HepG2 (cell line): ENCODE results near the gene RPUSD4. TPM values are rescaled to one million over a fixed set of nuclear protein-coding genes. Genes with fewer than 3 reads are reported as not detected.

Experiments used
- ADNP ChIP-seq: sonication (generic); formaldehyde crosslinking; IDR thresholded peaks from 2 replicates; pipeline ENCODE4 v1.4.0; 2020; ENCODE audit warnings: missing genetic modification reagents
- CBX1 ChIP-seq: IDR thresholded peaks from one replicate; pipeline ENCODE4 v1.6.1; 2016; ENCODE audit warnings: antibody characterized with exemption, low read depth
- ETV6 ChIP-seq: sonication (generic); formaldehyde crosslinking; conservative IDR thresholded peaks from 2 replicates; pipeline ENCODE4 v1.4.0; 2020; ENCODE audit warnings: missing genetic modification reagents
- GTF3A ChIP-seq: sonication (generic); formaldehyde crosslinking; conservative IDR thresholded peaks from 2 replicates; pipeline ENCODE4 v1.4.0; 2020; ENCODE audit warnings: mild to moderate bottlenecking, missing genetic modification reagents
- GZF1 ChIP-seq: sonication (generic); formaldehyde crosslinking; IDR thresholded peaks from 2 replicates; pipeline ENCODE4 v1.5.1; 2020; ENCODE audit warnings: mild to moderate bottlenecking, missing genetic modification reagents
- KAT2B ChIP-seq: fragments of 150-350 bp; IDR thresholded peaks from 2 replicates; pipeline ENCODE4 v1.6.1; 2014; ENCODE audit warnings: low read depth, low read length, borderline replicate concordance
- KAT7 ChIP-seq: IDR thresholded peaks from 2 replicates; pipeline ENCODE4 v1.6.1; 2018; ENCODE audit warnings: borderline replicate concordance, missing compliant biosample characterization
- KLF11 ChIP-seq: IDR thresholded peaks from 2 replicates; pipeline ENCODE4 v1.6.1; 2016; ENCODE audit warnings: missing compliant biosample characterization
- MAZ ChIP-seq, 2 experiments: sonication (generic) in 1 of 2; formaldehyde crosslinking in 1 of 2; IDR thresholded peaks; 2 replicates each; pipeline versions ENCODE4 v1.5.0 to v1.6.1; 2012 to 2020; ENCODE audit warnings: low read depth in 2 of 2, mild to moderate bottlenecking in 2 of 2, borderline replicate concordance in 1 of 2, improper control_type of control experiment in 1 of 2, low read length in 1 of 2, missing genetic modification reagents in 1 of 2, moderate library complexity in 1 of 2
- NCOA5 ChIP-seq: sonication (generic); formaldehyde crosslinking; IDR thresholded peaks from 2 replicates; pipeline ENCODE4 v1.4.0; 2020; ENCODE audit warnings: missing genetic modification reagents
- NR0B2 ChIP-seq: sonication (generic); formaldehyde crosslinking; IDR thresholded peaks from 2 replicates; pipeline ENCODE4 v1.4.0; 2020; ENCODE audit warnings: mild to moderate bottlenecking, missing genetic modification reagents
- RARG ChIP-seq: sonication (generic); formaldehyde crosslinking; IDR thresholded peaks from 2 replicates; pipeline ENCODE4 v1.4.0; 2020; ENCODE audit warnings: low read depth, mild to moderate bottlenecking, missing genetic modification reagents
- RFXANK ChIP-seq: IDR thresholded peaks from 2 replicates; pipeline ENCODE4 v1.6.1; 2016
- TEAD3 ChIP-seq: optimal IDR thresholded peaks from 2 replicates; pipeline ENCODE3; 2016; ENCODE audit warnings: borderline replicate concordance
- THAP11 ChIP-seq: IDR thresholded peaks from 2 replicates; pipeline ENCODE4 v1.6.1; 2016; ENCODE audit warnings: missing biosample characterization, missing genetic modification reagents
- ZFP37 ChIP-seq: sonication (generic); formaldehyde crosslinking; IDR thresholded peaks from 2 replicates; pipeline ENCODE4 v1.4.0; 2020; ENCODE audit warnings: missing genetic modification reagents, borderline replicate concordance
- ZMYM4 ChIP-seq: sonication (generic); formaldehyde crosslinking; IDR thresholded peaks from 2 replicates; pipeline ENCODE4 v1.8.1; 2023; ENCODE audit warnings: mild to moderate bottlenecking, missing genetic modification reagents
- ZNF12 ChIP-seq: sonication (generic); formaldehyde crosslinking; IDR thresholded peaks from 2 replicates; pipeline ENCODE4 v1.5.0; 2020; ENCODE audit warnings: missing genetic modification reagents
- ZNF510 ChIP-seq: sonication (generic); formaldehyde crosslinking; IDR thresholded peaks from 2 replicates; pipeline ENCODE4 v1.4.0; 2020; ENCODE audit warnings: low read depth, mild to moderate bottlenecking, missing genetic modification reagents
- ZNF761 ChIP-seq: sonication (generic); formaldehyde crosslinking; conservative IDR thresholded peaks from 2 replicates; pipeline ENCODE4 v1.4.0; 2020; ENCODE audit warnings: mild to moderate bottlenecking, missing genetic modification reagents
- ZNF878 ChIP-seq: sonication (generic); formaldehyde crosslinking; IDR thresholded peaks from 2 replicates; pipeline ENCODE4 v1.8.1; 2023; ENCODE audit warnings: mild to moderate bottlenecking, missing genetic modification reagents, moderate library complexity
- ZNF879 ChIP-seq: sonication (generic); formaldehyde crosslinking; IDR thresholded peaks from 2 replicates; pipeline ENCODE4 v1.8.1; 2023; ENCODE audit warnings: missing genetic modification reagents
- polyA plus RNA-seq, 8 experiments: library from polyadenylated mRNA; depleted of rRNA in 3 of 8; stranded (reverse) in 7 of 8; unstranded in 1 of 8; fragments of >200 nt; fragmentation: Illumina TruSeq in 4 of 8; extraction: Trizol in 4 of 8; gene quantifications; 2 replicates each; pipeline versions ENCODE4 v1.2.1 to v1.2.3, GENCODE V29; 2011 to 2016; ENCODE audit warnings: low read depth in 4 of 8, missing spikeins in 1 of 8, mixed read lengths in 1 of 8; ENCODE audit not compliant: insufficient read depth in 1 of 8
- total RNA-seq, 5 experiments: library from RNA; depleted of rRNA; stranded (reverse); fragments of >200 nt; fragmentation: Illumina TruSeq; extraction: Trizol; gene quantifications; 2 replicates each; pipeline ENCODE4 v1.2.3, GENCODE V29; 2016; ENCODE audit warnings: low read depth in 1 of 5
- TF ChIP-seq, protein P1 (sequence below): IDR thresholded peaks from 2 replicates; pipeline ENCODE4 v1.6.1; 2016; ENCODE audit warnings: low read depth, borderline replicate concordance
- TF ChIP-seq, protein P2 (sequence below): sonication (generic); formaldehyde crosslinking; IDR thresholded peaks from 2 replicates; pipeline ENCODE4 v1.4.0; 2020; ENCODE audit warnings: mild to moderate bottlenecking, low read depth, missing genetic modification reagents
- TF ChIP-seq, protein P3 (sequence below): sonication (generic); formaldehyde crosslinking; IDR thresholded peaks from 2 replicates; pipeline ENCODE4 v1.9.0; 2021; ENCODE audit warnings: missing genetic modification reagents, borderline replicate concordance
- TF ChIP-seq, protein P4 (sequence below): sonication (generic); formaldehyde crosslinking; IDR thresholded peaks from 2 replicates; pipeline ENCODE4 v1.8.0; 2022; ENCODE audit warnings: mild to moderate bottlenecking, missing genetic modification reagents, borderline replicate concordance

RPUSD4 gene
- total and polyA plus RNA-seq, 2 of the 13 experiments (the other 11 are each of a cell fraction or from before 2014, with no cell fraction given) = 45.0 to 52.9 TPM

DNA sequence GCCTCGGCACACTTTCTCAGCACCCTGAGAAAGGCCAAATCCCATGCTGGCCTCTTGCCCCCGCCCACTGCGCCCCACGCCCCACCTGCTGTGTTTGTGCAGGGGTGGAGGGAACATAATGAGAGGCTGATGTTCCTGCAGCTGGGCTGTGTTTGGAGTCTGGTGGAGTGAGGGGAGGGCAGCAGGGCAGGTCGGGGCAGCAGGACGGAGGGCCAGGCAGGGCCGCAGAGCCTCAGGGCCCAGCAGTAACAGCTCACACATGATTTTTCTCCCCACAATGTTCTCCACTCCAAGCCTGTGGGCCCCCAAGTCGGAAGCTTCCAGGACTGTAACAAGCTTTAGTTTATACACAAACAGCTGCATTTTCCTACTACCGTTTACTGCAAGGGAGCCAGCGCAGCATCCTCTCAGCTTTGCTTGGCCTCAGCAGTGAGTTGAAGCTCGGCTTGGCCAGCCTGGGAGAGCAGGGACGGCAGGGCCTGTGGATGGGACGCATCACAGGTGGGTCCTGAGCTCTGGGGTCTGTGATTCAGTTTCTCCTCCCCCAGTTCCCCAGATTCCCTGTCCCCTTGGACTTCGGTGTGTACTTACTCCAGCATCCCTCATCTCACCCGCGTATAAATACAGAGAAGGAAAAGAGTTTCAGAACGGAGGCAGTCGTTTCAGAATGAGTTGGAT lies 51.0 kb downstream of the RPUSD4 start (continued):
- TF ChIP-seq KAT2B (no peak), GZF1 (CRISPR knock-in tag) (0 out of 2 replicates have a peak, but pooled peaks have one; percentile 57), ZFP37 (CRISPR knock-in tag) (no peak), ZNF12 (CRISPR knock-in tag) (no peak), ZNF510 (CRISPR knock-in tag) (no peak), THAP11 (CRISPR knock-in tag) (no peak), ETV6 (CRISPR knock-in tag) (no peak), GTF3A (CRISPR knock-in tag) (no peak), ZNF761 (CRISPR knock-in tag) (peak; percentile 55; the same call in 1 of the 2 replicates), RFXANK (CRISPR knock-in tag) (no peak), ZNF878 (CRISPR knock-in tag) (no peak), RARG (CRISPR knock-in tag) (no peak), CBX1 (no peak), KAT7 (CRISPR knock-in tag) (no peak), NCOA5 (CRISPR knock-in tag) (no peak), TEAD3 (peak; percentile 26), ZMYM4 (0 out of 2 replicates have a peak, but pooled peaks have one; percentile 14), NR0B2 (CRISPR knock-in tag) (no peak), KLF11 (CRISPR knock-in tag) (no peak), ZNF879 (CRISPR knock-in tag) (no peak), ADNP (CRISPR knock-in tag) (no peak), MAZ (IDR thresholded peaks at IDR 0.05; ENCODE audit: borderline replicate concordance, low read depth, low read length) (no peak), MAZ (CRISPR knock-in tag; IDR thresholded peaks at IDR 0.05; ENCODE audit: low read depth) (peak; percentile 38; the same call in 1 of the 2 replicates)
- TF ChIP-seq, protein P1, sequence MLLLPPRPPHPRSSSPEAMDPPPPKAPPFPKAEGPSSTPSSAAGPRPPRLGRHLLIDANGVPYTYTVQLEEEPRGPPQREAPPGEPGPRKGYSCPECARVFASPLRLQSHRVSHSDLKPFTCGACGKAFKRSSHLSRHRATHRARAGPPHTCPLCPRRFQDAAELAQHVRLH = no peak
- TF ChIP-seq, protein P2, sequence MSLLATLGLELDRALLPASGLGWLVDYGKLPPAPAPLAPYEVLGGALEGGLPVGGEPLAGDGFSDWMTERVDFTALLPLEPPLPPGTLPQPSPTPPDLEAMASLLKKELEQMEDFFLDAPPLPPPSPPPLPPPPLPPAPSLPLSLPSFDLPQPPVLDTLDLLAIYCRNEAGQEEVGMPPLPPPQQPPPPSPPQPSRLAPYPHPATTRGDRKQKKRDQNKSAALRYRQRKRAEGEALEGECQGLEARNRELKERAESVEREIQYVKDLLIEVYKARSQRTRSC (CRISPR knock-in tag) = no peak
- TF ChIP-seq, protein P3, sequence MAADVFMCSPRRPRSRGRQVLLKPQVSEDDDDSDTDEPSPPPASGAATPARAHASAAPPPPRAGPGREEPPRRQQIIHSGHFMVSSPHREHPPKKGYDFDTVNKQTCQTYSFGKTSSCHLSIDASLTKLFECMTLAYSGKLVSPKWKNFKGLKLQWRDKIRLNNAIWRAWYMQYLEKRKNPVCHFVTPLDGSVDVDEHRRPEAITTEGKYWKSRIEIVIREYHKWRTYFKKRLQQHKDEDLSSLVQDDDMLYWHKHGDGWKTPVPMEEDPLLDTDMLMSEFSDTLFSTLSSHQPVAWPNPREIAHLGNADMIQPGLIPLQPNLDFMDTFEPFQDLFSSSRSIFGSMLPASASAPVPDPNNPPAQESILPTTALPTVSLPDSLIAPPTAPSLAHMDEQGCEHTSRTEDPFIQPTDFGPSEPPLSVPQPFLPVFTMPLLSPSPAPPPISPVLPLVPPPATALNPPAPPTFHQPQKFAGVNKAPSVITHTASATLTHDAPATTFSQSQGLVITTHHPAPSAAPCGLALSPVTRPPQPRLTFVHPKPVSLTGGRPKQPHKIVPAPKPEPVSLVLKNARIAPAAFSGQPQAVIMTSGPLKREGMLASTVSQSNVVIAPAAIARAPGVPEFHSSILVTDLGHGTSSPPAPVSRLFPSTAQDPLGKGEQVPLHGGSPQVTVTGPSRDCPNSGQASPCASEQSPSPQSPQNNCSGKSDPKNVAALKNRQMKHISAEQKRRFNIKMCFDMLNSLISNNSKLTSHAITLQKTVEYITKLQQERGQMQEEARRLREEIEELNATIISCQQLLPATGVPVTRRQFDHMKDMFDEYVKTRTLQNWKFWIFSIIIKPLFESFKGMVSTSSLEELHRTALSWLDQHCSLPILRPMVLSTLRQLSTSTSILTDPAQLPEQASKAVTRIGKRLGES (CRISPR knock-in tag) = no peak
- TF ChIP-seq, protein P4, sequence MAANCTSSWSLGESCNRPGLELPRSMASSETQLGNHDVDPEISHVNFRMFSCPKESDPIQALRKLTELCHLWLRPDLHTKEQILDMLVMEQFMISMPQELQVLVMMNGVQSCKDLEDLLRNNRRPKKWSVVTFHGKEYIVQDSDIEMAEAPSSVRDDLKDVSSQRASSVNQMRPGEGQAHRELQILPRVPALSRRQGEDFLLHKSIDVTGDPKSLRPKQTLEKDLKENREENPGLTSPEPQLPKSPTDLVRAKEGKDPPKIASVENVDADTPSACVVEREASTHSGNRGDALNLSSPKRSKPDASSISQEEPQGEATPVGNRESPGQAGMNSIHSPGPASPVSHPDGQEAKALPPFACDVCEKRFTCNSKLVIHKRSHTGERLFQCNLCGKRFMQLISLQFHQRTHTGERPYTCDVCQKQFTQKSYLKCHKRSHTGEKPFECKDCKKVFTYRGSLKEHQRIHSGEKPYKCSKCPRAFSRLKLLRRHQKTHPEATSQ (CRISPR knock-in tag) = no peak
